Effector CD8-positive, alpha-beta T cell (primary cell): ENCODE data around the gene SCYGR2.

Source experiments
- DNase-seq: peaks from one replicate; lab custom pipeline; 2025; lab: John Stamatoyannopoulos, UW

Gene SCYGR2

DNA sequence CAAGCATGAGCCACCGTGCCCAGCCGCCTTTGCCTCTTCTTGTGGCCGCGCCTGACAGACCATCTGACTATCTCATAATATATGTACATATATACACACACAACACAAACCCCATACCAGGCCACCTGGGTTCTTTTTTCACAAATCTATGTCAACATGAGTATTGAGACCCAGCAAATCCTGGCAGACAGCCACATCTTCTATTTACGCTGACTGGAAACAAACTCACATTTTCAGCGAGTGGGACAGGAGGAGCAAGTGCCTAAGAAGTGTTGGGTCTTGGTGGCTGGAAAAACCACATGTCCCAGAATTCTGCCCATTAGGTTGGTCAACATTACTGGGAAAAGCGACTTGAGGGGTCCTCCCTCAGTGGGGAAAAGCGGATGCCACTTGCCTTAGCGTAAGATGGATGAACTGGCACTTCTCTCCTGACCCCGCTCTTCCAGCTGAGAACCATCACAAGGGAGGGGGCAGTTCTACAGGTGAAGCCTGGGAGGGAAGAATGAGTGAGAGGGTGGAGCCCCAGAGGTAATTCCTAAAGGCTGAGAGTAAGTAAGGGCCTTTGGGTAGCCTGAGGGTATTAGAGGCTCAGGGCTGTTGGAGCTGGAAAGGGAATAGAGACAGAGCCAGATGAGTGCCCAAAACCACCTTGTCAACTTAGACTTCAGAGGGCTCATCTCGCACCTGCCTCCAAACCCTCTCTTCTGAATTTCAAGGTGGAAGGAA is 14.0 kb downstream of the SCYGR2 start:
- no peak for DNase-seq

DNA sequence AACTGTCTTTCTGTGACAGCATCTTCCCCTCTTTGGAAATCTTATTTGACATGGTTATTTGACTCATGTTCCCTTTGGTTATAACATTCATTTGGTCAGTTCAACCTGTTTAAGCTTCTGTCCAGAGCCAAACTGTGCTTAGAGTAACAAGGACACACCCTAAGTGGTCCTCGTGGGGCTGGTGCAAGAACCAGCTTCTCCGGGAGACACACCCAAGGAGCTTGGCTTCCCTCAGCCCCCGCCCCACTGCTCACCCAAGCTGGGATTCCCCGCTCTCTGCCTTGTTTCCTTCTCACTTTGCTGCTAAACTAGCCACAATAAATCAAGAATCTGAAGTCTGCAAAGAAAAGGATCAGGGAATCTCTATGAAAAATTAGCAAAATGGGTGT is 14.6 kb downstream of the SCYGR2 start:
- DNase-seq, result no peak

DNA sequence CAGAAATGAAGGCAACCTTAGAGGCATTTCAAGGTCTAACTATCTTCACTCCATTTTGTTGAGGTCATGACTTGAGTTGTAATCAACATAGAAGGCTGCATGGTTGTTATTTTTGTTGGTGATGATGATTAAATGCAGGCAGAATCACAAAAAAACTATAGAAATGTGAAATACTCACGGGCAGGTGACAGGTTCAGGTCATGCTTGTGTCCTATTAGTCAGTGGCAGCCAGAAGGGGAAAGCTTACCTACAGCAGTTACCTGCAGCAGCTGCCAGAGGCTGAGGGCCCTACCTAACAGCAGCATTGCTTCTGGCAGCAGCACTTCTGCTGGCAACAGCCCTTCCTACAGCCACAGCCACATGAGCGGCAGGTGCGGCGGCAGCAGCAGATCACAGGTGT is 15.6 kb downstream of the SCYGR2 start:
- no peak for DNase-seq

DNA sequence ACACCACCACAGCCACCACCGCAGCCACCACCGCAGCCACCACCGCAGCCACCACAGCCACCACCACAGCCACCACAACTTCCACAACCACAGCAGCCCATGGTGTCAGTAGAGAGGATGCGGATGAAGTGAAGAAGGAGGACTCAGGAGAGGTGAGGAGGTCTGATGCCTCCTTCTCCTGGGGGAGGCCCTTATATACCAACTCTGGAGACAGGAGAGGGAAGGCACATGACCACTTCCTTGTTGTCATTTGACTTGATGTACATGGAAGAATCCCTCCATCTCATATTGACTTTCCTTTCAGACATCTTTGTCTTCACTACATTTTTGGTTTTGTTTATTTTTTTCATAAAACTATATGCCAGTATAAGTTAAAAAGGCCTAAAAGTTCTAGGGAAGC is 16.0 kb downstream of the SCYGR2 start, which contains the start of gene SCYGR3:
SCYGR3 (minus strand) TSS at position 101 of the 400 bp plus-strand sequence; CDS start at position 101, 0 bp downstream.
- no peak for DNase-seq

DNA sequence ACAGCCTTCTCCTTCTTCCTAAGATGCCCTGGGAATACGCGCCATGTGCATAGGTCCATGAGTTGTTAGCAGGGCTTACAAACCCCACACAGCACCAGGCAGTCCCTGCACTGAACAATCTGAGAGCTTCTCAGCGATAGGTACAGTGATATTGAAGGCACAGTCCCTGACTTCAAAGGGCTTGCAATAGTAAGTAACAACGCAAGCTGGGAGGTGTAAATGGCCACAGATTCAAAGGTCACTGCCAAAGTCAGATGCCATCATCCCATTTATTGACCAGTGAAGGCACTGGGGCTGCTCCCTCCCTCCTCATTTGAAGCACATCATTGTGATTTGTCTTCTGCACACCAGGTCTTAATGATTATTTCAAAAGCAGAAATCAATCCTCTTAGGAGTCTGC is 16.5 kb downstream of the SCYGR2 start:
- DNase-seq, result no peak

DNA sequence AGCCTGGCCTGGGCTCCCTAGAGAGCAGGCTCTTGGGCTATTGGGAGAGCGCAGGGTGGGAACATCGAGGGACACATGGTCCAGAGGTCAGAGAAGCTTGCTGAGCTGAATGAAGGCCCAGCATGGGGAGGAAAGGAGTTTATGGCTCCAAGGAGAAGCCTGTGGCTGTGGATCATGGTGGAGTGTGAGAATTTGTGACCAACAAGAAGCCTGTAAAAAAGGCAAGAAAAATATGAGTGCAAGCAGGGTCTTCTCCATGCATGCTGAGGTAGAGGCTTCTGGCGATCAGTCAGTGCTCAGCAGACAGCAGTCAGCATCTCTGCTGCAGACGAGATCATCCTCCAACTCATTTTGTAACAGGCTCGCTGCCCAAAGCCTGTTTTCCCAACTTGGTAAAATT is 17.2 kb downstream of the SCYGR2 start:
- no peak for DNase-seq

DNA sequence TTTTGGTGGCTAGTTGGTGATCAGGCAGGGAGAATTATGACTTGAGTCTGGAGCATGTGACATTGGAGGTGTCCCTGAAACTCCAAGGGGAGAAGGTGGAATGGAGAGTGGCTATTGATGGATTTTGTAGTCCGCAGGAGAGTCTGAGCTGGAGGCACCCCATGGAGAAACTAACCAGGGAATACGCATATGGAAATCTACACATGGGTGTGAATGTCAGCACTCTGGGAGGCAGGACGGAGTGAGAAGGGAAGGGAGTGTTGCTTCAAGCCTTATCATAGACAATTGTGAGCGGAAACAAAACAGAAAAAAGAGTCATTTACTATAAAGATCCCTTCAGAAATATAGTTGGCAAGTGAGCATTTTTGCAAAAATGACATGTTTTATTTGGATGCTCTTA is 17.9 kb downstream of the SCYGR2 start:
- DNase-seq, result no peak

DNA sequence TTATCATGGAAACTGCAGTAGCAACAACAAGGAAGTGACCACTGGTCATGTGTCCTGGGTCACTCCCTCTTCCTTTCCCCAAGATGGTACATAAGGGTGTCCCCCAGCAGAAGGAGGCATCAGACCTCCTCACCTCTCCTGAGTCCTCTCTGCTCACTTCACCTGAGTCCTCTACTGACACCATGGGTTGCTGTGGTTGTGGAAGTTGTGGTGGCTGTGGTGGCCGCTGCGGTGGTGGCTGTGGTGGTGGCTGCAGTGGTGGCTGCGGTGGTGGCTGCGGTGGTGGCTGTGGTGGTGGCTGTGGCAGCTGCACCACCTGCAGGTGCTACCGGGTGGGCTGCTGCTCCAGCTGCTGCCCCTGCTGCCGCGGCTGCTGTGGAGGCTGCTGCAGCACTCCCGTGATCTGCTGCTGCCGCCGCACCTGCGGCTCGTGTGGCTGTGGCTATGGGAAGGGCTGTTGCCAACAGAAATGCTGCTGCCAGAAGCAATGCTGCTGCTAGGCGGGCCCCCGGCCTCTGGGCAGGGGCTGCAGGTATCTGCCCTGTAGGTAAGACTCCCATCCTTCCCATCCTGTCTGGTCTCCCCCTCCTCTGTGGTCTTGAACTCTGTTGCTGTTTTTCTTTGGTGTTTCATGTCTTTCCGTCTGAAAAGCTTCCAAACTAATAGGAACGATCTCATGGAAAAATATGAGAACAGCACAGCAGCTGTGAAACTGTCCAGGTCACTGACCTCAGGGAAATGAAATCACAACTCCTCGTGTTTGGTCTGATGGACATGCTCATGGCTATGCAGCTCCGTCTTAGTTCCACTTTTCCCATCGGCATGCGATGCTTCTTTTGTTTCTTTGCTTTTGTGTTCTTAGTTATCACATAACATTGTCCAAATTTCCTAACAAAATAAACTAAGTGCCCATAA is 18.9 kb downstream of the SCYGR2 start, which contains the start of gene SCYGR4:
SCYGR4 (plus strand) TSS at position 183 of the 915 bp plus-strand sequence; CDS start at position 183, 0 bp downstream.
- DNase-seq, result no peak

DNA sequence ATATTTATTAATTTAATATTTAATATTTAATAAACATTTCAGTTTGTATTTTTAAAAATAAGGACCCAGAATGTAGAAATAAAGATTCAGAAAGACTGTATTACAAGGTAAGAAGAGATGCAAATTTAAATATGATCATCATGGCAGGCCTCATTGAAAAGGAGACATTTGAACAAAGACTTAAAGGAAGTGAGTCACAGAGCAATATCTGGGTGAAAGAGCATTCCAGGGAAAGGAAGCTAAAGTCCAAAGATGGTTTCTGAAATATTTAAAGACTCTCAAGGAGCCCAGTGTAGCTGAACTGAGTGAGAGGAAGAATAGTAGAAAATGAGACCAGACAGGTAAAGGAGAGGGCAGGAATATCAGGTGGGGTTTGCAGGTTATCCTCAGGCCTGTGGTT is 24.5 kb downstream of the SCYGR2 start:
- no peak for DNase-seq

DNA sequence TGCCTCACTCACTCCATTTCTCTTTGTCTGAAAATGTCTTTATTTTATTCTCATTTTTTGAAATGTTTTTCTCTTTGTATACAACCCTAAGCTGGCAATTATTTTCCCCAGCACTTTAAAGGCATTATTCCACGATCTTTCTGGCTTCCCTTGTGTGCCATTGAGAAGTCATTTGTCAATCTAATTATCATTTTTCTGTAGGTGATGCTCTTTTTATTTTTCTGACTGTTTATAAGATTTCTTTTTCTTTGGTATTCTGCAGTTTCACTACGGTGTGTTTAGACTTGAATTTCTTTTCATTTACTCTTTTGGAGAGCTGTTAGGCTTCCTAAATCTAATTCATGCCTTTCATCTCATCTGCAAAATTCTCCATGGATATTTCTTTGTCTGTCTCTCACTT is 26.7 kb downstream of the SCYGR2 start:
- DNase-seq, result no peak

DNA sequence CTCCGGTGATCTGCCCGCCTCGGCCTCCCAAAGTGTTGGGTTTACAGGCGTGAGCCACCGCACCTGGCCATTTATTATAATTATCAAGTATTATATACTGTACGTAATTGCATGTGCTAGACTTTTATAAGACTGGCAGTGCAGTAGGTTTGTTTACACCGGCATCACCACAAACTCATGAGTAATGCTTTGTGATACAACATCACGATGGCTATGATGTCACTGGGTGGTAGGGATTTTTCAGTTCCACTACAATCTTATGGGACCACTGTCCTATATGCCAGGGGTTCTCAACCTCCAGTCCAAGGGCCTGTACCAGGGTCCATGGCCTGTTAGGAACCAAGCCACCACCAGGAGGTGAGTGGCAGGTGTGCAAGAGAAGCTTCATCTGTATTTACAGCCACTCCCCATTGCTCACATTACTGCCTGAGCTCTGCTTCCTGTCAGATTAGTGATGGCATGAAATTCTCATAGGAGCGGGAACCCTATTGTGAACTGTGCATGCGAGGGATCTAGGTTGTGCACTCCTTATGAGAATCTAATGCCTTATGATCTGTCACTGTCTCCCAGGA is 28.0 kb downstream of the SCYGR2 start:
- no peak for DNase-seq

DNA sequence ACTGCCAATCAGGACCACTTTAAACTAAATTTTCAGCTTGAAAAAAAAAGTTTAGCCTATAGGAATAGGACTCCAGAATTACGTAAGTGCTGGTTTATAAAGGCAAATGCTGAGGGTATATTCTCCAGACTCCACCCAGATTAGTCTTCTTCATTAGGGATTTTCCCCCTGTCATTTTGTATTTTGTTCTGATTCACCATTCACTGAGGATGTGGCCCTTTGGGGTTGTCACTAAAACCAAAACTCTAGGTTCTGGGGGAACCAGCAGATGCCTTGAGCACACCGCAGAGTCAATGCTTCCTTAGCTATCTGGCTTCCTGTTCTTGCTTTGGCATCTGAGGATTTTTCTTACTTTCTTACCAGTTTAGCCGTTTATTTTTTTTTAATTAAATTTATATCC is 29.1 kb downstream of the SCYGR2 start:
- no peak for DNase-seq

DNA sequence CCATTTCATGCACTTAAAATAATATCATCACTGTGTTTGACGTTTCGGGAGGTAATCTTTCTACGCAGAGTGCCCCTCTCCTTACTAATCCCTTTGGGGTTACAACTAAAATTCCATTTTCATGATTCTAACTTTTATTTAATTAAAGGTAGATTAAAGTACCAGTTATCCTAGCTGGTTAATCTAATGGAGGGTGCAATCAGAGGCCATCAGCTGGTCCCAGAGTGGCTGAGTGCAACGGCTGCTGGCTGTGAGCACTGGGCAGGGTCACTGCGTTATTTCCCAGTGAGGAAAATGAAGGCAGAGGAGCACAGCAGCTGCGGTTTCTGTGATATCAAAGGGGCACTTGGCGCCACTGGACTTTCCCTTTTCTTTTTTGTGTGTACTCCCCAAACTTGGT is 30.7 kb downstream of the SCYGR2 start:
- DNase-seq, result no peak

DNA sequence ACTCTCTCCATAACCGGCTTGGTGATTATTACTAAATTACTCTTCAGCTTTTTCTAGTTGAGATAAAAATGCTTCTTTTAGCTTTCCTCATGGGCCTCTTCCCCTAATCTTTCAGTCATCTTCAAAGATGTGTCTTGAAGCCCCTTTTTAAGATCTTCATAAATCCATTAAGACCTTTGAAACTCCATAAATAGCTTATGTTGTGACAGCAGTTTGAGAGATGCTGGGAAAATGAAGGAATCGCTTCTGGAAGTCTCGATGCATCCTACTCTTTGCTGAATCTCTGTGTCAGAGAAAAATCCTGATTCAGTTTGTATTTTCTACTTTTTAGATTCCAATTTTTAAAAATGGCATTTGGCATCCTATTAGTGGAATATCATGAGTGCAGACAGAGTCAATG is 31.6 kb downstream of the SCYGR2 start:
- no peak for DNase-seq

DNA sequence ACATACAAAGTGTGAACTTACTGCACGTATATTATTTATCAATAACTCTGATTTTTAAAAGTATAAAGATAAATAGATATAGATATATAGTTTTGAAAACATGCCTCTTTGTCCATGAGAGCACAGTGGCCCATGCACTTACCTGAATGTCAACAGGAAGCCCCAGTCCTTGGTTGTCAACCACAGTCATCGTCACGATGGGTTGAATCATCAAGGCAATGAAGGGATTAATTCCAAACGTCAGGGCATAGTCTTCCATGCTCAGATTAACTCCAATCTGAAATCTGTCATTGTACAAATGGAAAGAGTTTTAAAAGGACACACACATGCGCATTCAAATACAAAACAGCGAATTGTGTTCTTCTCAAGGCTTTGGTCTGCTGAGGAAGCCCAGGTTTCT is 34.1 kb downstream of the SCYGR2 start:
- DNase-seq, result no peak

DNA sequence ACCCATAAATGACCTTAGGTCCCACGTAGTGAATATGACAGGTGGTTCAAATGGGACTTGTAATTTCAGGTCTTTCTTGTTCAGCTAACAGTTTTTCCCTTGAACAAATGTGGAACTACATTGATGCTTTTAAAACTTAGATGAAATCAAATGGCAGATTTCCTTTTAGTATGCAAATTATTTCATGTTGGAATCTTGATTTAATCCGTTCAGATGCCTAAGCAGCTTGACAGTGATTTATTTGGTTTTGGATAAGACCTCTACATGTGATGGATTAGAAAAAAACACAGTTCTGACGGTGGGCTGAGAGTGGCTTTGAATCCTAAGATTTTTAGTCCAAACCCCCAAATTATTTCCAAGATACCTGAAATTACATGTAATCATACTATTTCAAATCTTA is 35.5 kb downstream of the SCYGR2 start:
- DNase-seq, result no peak

DNA sequence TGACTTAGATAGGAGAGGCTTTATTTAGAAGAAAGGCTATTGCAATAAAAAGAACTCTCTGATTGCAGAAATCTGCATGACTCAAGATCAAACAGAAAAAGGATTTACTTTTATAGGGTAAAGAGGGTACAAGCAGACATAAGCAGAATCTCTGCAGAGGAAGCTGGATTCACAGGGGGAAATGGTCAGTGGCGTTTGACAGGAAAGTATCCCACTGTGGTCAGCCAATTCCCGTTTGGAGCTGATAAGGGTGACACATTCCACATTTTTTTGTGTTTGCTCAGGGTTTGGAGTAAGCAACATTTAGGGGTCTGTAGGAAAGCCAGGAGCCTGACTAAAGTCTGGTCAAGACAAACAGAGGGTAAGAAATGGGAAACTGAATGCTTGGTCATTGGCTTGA is 44.0 kb downstream of the SCYGR2 start:
- no peak for DNase-seq

DNA sequence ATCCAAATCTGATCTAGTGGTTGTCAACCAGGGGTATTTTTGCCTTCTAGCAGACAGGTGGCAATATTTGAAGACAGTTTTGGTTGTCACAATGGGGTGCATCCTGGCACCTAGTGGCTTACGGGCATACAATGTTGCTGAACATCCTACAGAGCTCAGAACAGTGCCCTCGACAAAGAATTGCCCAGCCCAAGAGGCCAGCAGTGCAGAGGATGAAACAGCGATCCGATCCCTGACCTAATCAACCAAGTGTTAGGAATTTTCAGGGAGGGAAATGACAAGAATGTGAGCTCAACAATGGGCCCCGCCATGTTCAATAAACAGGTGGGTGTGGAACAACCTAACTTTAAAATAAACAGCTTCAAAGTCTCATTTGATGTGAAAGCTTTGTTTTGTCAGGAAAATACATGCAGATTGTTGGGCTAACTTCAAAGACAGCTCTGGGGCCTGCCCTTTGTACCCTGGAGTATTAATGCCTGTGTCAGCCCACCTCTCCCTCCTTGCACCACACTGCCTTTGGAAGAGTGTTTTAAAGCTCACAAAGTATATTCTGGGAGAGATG is 45.4 kb downstream of the SCYGR2 start:
- DNase-seq, result no peak
